ENCODE data around the gene KCNJ11.

GRCh38 chr11:17385926-17386325 lies 2.5 kb downstream of the KCNJ11 start:
- TF ChIP-seq CTCF (IDR thresholded peaks at IDR 0.05) (no peak), POLR2A (IDR thresholded peaks at IDR 0.05) (no peak), POLR2AphosphoS5 (IDR thresholded peaks at IDR 0.05) (no peak)
